OCI-LY7 (cell line): ENCODE data around the gene HCK. TPM values are rescaled to one million over a fixed set of nuclear protein-coding genes. Genes with fewer than 3 reads are reported as not detected.

Experiments
- BruUV-seq: library from RNA; stranded (reverse); fragments of 400-500 nt; replicated peaks from 2 replicates; lab custom pipeline; 2021; lab: Mats Ljungman, UMichigan
- CTCF ChIA-PET: fragments of 300-600 bp; sonication (Branson Sonifier 250); formaldehyde crosslinking; loops from one replicate; lab custom pipeline; 2022; ENCODE audit warnings: antibody characterized with exemption; ENCODE audit not compliant: unreplicated experiment; lab: Charles Lee
- POLR2A ChIA-PET: fragments of 300-600 bp; sonication (Branson Sonifier 250); formaldehyde crosslinking; loops from one replicate; lab custom pipeline; 2022; ENCODE audit warnings: antibody characterized with exemption; lab: Charles Lee
- DNase-seq: peaks from one replicate; pipeline ENCODE4 v3.0.0-alpha.2; 2015; ENCODE audit warnings: low spot score
- H2AFZ ChIP-seq: fragments of 200-600 bp; sonication (generic), shearing (Covaris generic); 2 replicates; pipeline ENCODE4 v1.6.1; 2014; ENCODE audit warnings: mild to moderate bottlenecking, antibody characterized with exemption, low read length, moderate library complexity
- H3K27ac ChIP-seq: fragments of 200-600 bp; sonication (generic); 2 replicates; pipeline ENCODE4 v1.5.1; 2014; ENCODE audit warnings: mixed run types, low read depth, mild to moderate bottlenecking, moderate library complexity, low read length, inconsistent platforms; ENCODE audit not compliant: poor library complexity, severe bottlenecking
- H3K36me3 ChIP-seq: fragments of 200-600 bp; sonication (generic); 2 replicates; pipeline ENCODE4 v1.6.1; 2014; ENCODE audit warnings: mild to moderate bottlenecking, antibody characterized with exemption, low read length, moderate library complexity, mixed read lengths; ENCODE audit not compliant: insufficient read depth
- H3K4me1 ChIP-seq: fragments of 200-600 bp; sonication (generic); 2 replicates; pipeline ENCODE4 v1.5.1; 2014; ENCODE audit warnings: mild to moderate bottlenecking, low read length; ENCODE audit not compliant: insufficient read depth, poor library complexity, severe bottlenecking
- H3K4me2 ChIP-seq: fragments of 200-600 bp; sonication (generic); 2 replicates; pipeline ENCODE4 v1.6.1; 2014; ENCODE audit warnings: mild to moderate bottlenecking, low read length
- H3K4me3 ChIP-seq: fragments of 200-600 bp; sonication (generic); 2 replicates; pipeline ENCODE4 v1.5.1; 2014; ENCODE audit warnings: mild to moderate bottlenecking, low read depth, low read length; ENCODE audit not compliant: poor library complexity, severe bottlenecking
- H3K79me2 ChIP-seq: fragments of 200-600 bp; sonication (generic); 2 replicates; pipeline ENCODE4 v1.6.1; 2016; ENCODE audit warnings: low read depth, mild to moderate bottlenecking, low read length, moderate library complexity, mixed read lengths; ENCODE audit not compliant: insufficient read depth
- H3K9me2 ChIP-seq: fragments of 200-600 bp; sonication (generic); 2 replicates; pipeline ENCODE4 v1.6.1; 2016; ENCODE audit warnings: mild to moderate bottlenecking, low read length, mixed read lengths; ENCODE audit not compliant: insufficient read depth
- H3K9me3 ChIP-seq: fragments of 200-600 bp; sonication (generic); 2 replicates; pipeline ENCODE4 v1.6.1; 2014; ENCODE audit warnings: mild to moderate bottlenecking, mixed run types, low read length, mixed read lengths
- H4K20me1 ChIP-seq: fragments of 200-600 bp; sonication (generic); 2 replicates; pipeline ENCODE4 v1.6.1; 2014; ENCODE audit warnings: mild to moderate bottlenecking, antibody characterized with exemption, low read length, moderate library complexity, mixed read lengths; ENCODE audit not compliant: insufficient read depth
- EZH2phosphoT487 ChIP-seq: fragments of 200-600 bp; sonication (generic); IDR thresholded peaks from 2 replicates; pipeline ENCODE4 v1.6.1; 2018; ENCODE audit warnings: low read depth, borderline replicate concordance, mild to moderate bottlenecking, mixed run types, antibody characterized with exemption, low read length, moderate library complexity, mixed read lengths
- intact Hi-C: fragments of 100-400 bp; cut with micrococcal nuclease; formaldehyde crosslinking; loops from one replicate; pipeline ENCODE4 v1.10.0; 2022; ENCODE audit not compliant: unreplicated experiment
- total RNA-seq, 2 experiments: library from RNA; depleted of rRNA in 1 of 2; stranded (reverse); fragments of >200 nt in 1 of 2; shearing (Covaris generic) in 1 of 2; gene quantifications; 2 replicates each; pipeline ENCODE4 v1.2.3, GENCODE V29; 2014 to 2022
- TF ChIP-seq, protein P1 (sequence below): fragments of 200-600 bp; sonication (generic); conservative IDR thresholded peaks from 2 replicates; pipeline ENCODE4 v1.5.1; 2014; ENCODE audit warnings: mild to moderate bottlenecking, antibody characterized with exemption, low read length, moderate library complexity, mixed read lengths

The HCK gene
- total RNA-seq, 2 experiments from 2014 or later = 0.19 to 3.2 TPM

DNA sequence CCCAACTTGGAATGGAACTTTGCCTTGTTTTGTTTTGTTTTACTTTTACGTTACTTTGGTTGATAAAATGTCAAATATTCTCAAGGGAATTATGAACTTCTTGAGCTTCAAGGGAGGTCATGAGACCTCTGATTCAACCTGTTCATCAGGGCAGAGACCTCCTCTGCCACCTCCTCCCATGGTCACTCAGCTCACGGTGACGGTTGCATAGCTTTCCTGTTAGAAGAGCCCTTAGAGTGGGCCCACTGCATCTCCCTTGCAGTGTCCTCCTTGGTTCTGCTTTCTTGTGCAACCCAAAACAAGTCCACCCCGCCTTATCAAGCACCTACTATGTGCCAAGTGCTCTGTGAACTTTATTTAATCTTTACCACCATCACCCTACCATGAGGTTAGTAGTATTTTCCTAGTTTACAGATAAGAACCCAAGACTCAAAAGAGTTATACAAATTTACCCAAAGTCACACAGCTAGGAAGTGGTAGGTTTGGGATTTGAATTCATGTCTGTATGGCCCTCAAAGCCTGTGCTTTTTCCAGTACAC is 72.9 kb downstream of the HCK start:
- Histone ChIP-seq H3K27ac (no peak overlapping the region), H4K20me1 (peaks cover 3% of the 10 kb centered on the region; the same call in 1 of the 2 replicates), H3K4me1 (no peaks in the 10 kb centered on the region), H3K9me2 (no peaks in the 10 kb centered on the region), H2AFZ (no peak overlapping the region), H3K9me3 (no peaks in the 10 kb centered on the region), H3K4me2 (no peak overlapping the region), H3K79me2 (peaks cover 17% of the 10 kb centered on the region; the same call in 1 of the 2 replicates), H3K36me3 (peaks cover 17% of the 10 kb centered on the region), H3K4me3 (no peak overlapping the region)
- no peak for DNase-seq
- ChIA-PET CTCF (no interaction called here), POLR2A (no interaction called here)
- intact Hi-C loops = no loop called here
- BruUV-seq = no TSS peak
- TF ChIP-seq, protein P1, sequence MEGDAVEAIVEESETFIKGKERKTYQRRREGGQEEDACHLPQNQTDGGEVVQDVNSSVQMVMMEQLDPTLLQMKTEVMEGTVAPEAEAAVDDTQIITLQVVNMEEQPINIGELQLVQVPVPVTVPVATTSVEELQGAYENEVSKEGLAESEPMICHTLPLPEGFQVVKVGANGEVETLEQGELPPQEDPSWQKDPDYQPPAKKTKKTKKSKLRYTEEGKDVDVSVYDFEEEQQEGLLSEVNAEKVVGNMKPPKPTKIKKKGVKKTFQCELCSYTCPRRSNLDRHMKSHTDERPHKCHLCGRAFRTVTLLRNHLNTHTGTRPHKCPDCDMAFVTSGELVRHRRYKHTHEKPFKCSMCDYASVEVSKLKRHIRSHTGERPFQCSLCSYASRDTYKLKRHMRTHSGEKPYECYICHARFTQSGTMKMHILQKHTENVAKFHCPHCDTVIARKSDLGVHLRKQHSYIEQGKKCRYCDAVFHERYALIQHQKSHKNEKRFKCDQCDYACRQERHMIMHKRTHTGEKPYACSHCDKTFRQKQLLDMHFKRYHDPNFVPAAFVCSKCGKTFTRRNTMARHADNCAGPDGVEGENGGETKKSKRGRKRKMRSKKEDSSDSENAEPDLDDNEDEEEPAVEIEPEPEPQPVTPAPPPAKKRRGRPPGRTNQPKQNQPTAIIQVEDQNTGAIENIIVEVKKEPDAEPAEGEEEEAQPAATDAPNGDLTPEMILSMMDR = no peak
- no peak for TF ChIP-seq EZH2phosphoT487

DNA sequence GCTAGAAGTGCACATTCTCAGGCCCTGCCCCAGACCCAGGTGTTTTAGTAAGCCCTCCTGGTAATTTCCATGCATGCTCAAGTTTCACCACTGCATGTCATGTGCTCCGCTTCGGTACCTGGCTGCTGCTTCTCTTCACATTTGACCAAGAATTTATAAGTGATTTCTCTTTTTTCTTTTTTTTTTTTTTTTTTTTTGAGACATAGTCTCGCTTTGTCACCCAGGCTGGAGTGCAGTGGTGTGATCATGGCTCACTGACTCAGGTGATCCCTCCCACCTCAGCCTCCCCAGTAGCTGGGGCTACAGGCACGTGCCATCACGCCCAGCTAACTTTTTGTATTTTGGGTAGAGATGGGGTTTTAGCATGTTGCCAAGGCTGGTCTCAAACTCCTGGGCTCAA is 73.5 kb downstream of the HCK start:
- H3K4me3 ChIP-seq = no peak overlapping the region
- no peak overlapping the region for H3K27ac ChIP-seq
- no peak for DNase-seq
- ChIA-PET CTCF (no interaction called here), POLR2A (interaction anchor here (0.7 kb wide), 1 partner anchor 397 kb away, joined by 4 read pairs; no protein-coding TSS in a partner anchor)
- no peaks in the 10 kb centered on the region for H3K9me3 ChIP-seq
- no peaks in the 10 kb centered on the region for H3K4me1 ChIP-seq
- no peak overlapping the region for H2AFZ ChIP-seq
- H4K20me1 ChIP-seq = peaks cover 7% of the 10 kb centered on the region; the same call in 1 of the 2 replicates
- TF ChIP-seq, protein P1 = no peak
- no peak for TF ChIP-seq EZH2phosphoT487
- H3K4me2 ChIP-seq = no peak overlapping the region
- H3K9me2 ChIP-seq = no peaks in the 10 kb centered on the region
- peaks cover 17% of the 10 kb centered on the region for H3K36me3 ChIP-seq
- BruUV-seq = no TSS peak
- peaks cover 17% of the 10 kb centered on the region; the same call in 1 of the 2 replicates for H3K79me2 ChIP-seq
- intact Hi-C loops = no loop called here

DNA sequence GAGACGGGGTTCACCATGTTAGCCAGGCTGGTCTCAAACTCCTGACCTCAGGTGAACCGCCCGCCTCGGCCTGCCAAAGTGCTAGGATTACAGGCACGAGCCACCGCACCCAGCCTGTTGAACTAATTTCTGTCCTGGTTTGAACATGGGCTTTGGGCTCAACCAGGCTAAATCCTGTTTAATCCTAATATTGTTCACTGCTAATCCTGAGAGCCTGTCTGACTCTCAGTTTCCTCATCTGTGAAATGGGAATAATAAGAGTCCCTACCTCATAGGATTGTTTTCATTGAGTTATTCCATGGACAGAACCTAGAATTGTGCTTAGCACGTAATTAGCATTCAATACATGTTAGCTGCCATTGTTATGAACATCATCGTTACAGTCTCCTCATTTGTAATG is 74.9 kb downstream of the HCK start:
- no TSS peak for BruUV-seq
- intact Hi-C loops = no loop called here
- Histone ChIP-seq H3K4me2 (no peak overlapping the region), H3K9me2 (no peaks in the 10 kb centered on the region), H3K36me3 (peaks cover 17% of the 10 kb centered on the region), H3K79me2 (peaks cover 14% of the 10 kb centered on the region; the same call in 1 of the 2 replicates), H2AFZ (no peak overlapping the region), H4K20me1 (peaks cover 7% of the 10 kb centered on the region; the same call in 1 of the 2 replicates), H3K9me3 (no peaks in the 10 kb centered on the region), H3K4me3 (no peak overlapping the region), H3K27ac (no peak overlapping the region), H3K4me1 (no peaks in the 10 kb centered on the region)
- ChIA-PET CTCF (no interaction called here), POLR2A (no interaction called here)
- no peak for DNase-seq
- TF ChIP-seq EZH2phosphoT487 = no peak
- TF ChIP-seq, protein P1 = no peak
